ENCODE measurements around the gene CDHR1. TPM values are rescaled to one million over a fixed set of nuclear protein-coding genes. Genes with fewer than 3 reads are reported as not detected.

Gene CDHR1
- total and polyA plus RNA-seq, 2 donors from 2014 or later, result 0.47 to 1.1 TPM

- FAIRE-seq, result no peak
- H3K27me3 ChIP-seq (ENCODE audit: control insufficient read depth, insufficient read depth, low read length), result no peaks in the 10 kb centered on the region
Observed at GRCh38 chr10:84261236-84261915, 67.0 kb downstream of the CDHR1 start.

GRCh38 chr10:84262190-84262956 is 68.0 kb downstream of the CDHR1 start:
- H3K36me3 ChIP-seq (ENCODE audit: control insufficient read depth in 2 of 3, insufficient read depth in 3 of 3, low read length in 3 of 3), result no peaks in the 10 kb centered on the region
- no peaks in the 10 kb centered on the region for H3K9me3 ChIP-seq (ENCODE audit: control insufficient read depth in 2 of 3, insufficient read depth in 1 of 3, low read length in 3 of 3)
- intact Hi-C loops (cut with DNase I), result loop anchor here (10.0 kb wide), 1 partner anchor 102 kb away; no protein-coding TSS in a partner anchor
- no peak for TF ChIP-seq CTCF (IDR thresholded peaks at IDR 0.05; ENCODE audit: borderline replicate concordance, extremely low read depth, insufficient read depth)
- H3K4me1 ChIP-seq (ENCODE audit: control insufficient read depth in 2 of 3, insufficient read depth in 2 of 3, low read depth in 1 of 3, low read length in 3 of 3), result peaks cover 0 to 3% (median 0%) of the 10 kb centered on the region in 3 donors
- H3K9ac ChIP-seq (ENCODE audit: low read length in 3 of 3), result no peak overlapping the region
- no peaks in the 10 kb centered on the region for H3K27me3 ChIP-seq (ENCODE audit: control insufficient read depth, insufficient read depth, low read length)
- no peak for DNase-seq
- FAIRE-seq, result no peak
- no peak overlapping the region for H3K27ac ChIP-seq (ENCODE audit: low read depth in 2 of 2, low read length in 2 of 2)
- H3K4me3 ChIP-seq (ENCODE audit: low read length in 3 of 3), result no peak overlapping the region

More at GRCh38 chr10:84261236-84261915, 67.0 kb downstream of the CDHR1 start:
- TF ChIP-seq CTCF (IDR thresholded peaks at IDR 0.05; ENCODE audit: borderline replicate concordance, extremely low read depth, insufficient read depth), result no peak
- no peak overlapping the region for H3K4me3 ChIP-seq (ENCODE audit: low read length in 3 of 3)
- no peak overlapping the region for H3K9ac ChIP-seq (ENCODE audit: low read length in 3 of 3)
- DNase-seq, result no peak
- H3K9me3 ChIP-seq (ENCODE audit: control insufficient read depth in 2 of 3, insufficient read depth in 1 of 3, low read length in 3 of 3), result no peaks in the 10 kb centered on the region
- H3K4me1 ChIP-seq (ENCODE audit: control insufficient read depth in 2 of 3, insufficient read depth in 2 of 3, low read depth in 1 of 3, low read length in 3 of 3), result peaks cover 0 to 3% (median 0%) of the 10 kb centered on the region in 3 donors
- intact Hi-C loops (cut with DNase I), result loop anchor here (10.0 kb wide), 1 partner anchor 103 kb away; no protein-coding TSS in a partner anchor
- H3K27ac ChIP-seq (ENCODE audit: low read depth in 2 of 2, low read length in 2 of 2), result no peak overlapping the region
- H3K36me3 ChIP-seq (ENCODE audit: control insufficient read depth in 2 of 3, insufficient read depth in 3 of 3, low read length in 3 of 3), result no peaks in the 10 kb centered on the region

DNA sequence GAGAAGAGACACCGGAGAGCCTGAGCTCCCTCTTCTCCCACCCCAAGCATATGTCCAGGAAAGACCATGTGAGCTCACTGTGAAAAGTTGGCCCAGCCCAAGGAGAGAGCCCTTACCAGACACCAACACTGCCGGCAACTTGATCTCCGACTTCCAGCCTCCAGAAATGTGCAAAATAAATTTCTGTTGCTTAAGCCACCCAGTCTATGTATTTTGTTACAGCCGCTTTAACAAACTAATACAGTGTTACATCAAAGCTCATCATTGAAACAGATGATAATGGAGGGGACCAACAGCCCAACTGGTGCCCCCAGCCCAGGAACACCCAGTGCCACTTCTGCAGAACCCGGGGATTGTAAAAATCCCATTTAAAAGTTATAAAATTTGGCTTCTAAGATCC is 69.4 kb downstream of the CDHR1 start:
- H3K27ac ChIP-seq (ENCODE audit: low read depth in 2 of 2, low read length in 2 of 2), result no peak overlapping the region
- FAIRE-seq (no peak), DNase-seq (no peak)
- TF ChIP-seq CTCF (IDR thresholded peaks at IDR 0.05; ENCODE audit: borderline replicate concordance, extremely low read depth, insufficient read depth), result no peak
- H3K9ac ChIP-seq (ENCODE audit: low read length in 3 of 3), result no peak overlapping the region
- peaks cover 0 to 3% (median 0%) of the 10 kb centered on the region in 3 donors for H3K4me1 ChIP-seq (ENCODE audit: control insufficient read depth in 2 of 3, insufficient read depth in 2 of 3, low read depth in 1 of 3, low read length in 3 of 3)
- no peak overlapping the region for H3K4me3 ChIP-seq (ENCODE audit: low read length in 3 of 3)
- intact Hi-C loops (cut with DNase I), result loop anchor here (10.0 kb wide), 1 partner anchor 101 kb away; no protein-coding TSS in a partner anchor
- H3K9me3 ChIP-seq (ENCODE audit: control insufficient read depth in 2 of 3, insufficient read depth in 1 of 3, low read length in 3 of 3), result no peaks in the 10 kb centered on the region
- H3K27me3 ChIP-seq (ENCODE audit: control insufficient read depth, insufficient read depth, low read length), result no peaks in the 10 kb centered on the region
- no peaks in the 10 kb centered on the region for H3K36me3 ChIP-seq (ENCODE audit: control insufficient read depth in 2 of 3, insufficient read depth in 3 of 3, low read length in 3 of 3)

Data from kidney (tissue), 14 donors.